ENCODE data around the gene NXPH1. TPM values are rescaled to one million over a fixed set of nuclear protein-coding genes. Genes with fewer than 3 reads are reported as not detected.
A peak's percentile ranks its signal among the peaks of the same experiment; 100 is the strongest.

Gene NXPH1
- total and polyA plus RNA-seq, 9 of the 15 experiments (the other 6 are each of a cell fraction or from before 2014, with no cell fraction given): 0.16 TPM; not detected in 8

DNA sequence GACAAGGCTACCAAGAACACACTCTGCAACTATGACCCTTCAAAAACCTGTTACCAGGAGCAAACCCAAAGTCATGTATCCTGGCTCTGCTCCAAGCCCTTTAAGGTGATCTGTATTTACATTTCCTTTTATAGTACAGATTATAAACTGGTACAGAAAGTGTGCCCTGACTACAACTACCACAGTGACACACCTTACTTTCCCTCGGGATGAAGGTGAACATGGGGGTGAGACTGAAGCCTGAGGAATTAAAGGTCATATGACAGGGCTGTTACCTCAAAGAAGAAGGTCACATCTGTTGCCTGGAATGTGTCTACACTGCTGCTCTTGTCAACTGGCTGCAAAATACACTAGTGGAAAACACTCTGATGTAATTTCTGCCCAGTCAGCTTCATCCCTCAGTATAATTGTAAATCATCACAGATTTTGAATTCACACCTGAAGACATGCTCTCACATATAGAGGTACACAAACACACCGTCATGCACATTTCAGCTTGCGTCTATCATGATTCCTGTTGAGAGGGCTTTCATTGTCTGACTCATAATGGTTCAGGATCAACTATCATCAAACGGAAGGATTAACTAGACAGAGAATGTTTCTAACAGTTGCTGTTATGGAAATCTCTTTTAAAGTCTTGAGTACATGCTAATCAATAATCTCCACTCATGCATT is 318.3 kb downstream of the NXPH1 start (continued):
- TF ChIP-seq, protein P1, sequence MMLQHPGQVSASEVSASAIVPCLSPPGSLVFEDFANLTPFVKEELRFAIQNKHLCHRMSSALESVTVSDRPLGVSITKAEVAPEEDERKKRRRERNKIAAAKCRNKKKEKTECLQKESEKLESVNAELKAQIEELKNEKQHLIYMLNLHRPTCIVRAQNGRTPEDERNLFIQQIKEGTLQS (IDR thresholded peaks at IDR 0.05): peak; percentile 56
- TF ChIP-seq, protein P1 (CRISPR knock-in tag; conservative IDR thresholded peaks at IDR 0.05): no peak
- no peak for TF ChIP-seq NR3C1 (CRISPR knock-in tag; IDR thresholded peaks at IDR 0.05)
- TF ChIP-seq, protein P2, sequence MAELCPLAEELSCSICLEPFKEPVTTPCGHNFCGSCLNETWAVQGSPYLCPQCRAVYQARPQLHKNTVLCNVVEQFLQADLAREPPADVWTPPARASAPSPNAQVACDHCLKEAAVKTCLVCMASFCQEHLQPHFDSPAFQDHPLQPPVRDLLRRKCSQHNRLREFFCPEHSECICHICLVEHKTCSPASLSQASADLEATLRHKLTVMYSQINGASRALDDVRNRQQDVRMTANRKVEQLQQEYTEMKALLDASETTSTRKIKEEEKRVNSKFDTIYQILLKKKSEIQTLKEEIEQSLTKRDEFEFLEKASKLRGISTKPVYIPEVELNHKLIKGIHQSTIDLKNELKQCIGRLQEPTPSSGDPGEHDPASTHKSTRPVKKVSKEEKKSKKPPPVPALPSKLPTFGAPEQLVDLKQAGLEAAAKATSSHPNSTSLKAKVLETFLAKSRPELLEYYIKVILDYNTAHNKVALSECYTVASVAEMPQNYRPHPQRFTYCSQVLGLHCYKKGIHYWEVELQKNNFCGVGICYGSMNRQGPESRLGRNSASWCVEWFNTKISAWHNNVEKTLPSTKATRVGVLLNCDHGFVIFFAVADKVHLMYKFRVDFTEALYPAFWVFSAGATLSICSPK (IDR thresholded peaks at IDR 0.05; ENCODE audit: borderline replicate concordance): no peak
- TF ChIP-seq RBM17 (IDR thresholded peaks at IDR 0.05; ENCODE audit: borderline replicate concordance, low read depth, low read length): no peak
- TF ChIP-seq, protein P3, sequence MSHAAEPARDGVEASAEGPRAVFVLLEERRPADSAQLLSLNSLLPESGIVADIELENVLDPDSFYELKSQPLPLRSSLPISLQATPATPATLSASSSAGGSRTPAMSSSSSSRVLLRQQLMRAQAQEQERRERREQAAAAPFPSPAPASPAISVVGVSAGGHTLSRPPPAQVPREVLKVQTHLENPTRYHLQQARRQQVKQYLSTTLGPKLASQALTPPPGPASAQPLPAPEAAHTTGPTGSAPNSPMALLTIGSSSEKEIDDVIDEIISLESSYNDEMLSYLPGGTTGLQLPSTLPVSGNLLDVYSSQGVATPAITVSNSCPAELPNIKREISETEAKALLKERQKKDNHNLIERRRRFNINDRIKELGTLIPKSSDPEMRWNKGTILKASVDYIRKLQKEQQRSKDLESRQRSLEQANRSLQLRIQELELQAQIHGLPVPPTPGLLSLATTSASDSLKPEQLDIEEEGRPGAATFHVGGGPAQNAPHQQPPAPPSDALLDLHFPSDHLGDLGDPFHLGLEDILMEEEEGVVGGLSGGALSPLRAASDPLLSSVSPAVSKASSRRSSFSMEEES (CRISPR knock-in tag; IDR thresholded peaks at IDR 0.05): no peak
- TF ChIP-seq FOXJ2 (tag; IDR thresholded peaks at IDR 0.05): 0 out of 2 replicates have a peak, but pooled peaks have one; percentile 46
- no peak for TF ChIP-seq TSC22D4 (tag; IDR thresholded peaks at IDR 0.05)
- peak; percentile 93 for TF ChIP-seq NFIC (IDR thresholded peaks at IDR 0.05)
- no peak for TF ChIP-seq ZNF589 (CRISPR knock-in tag; IDR thresholded peaks at IDR 0.05; ENCODE audit: low read depth)
- no peak for TF ChIP-seq PHF20 (IDR thresholded peaks at IDR 0.05; ENCODE audit: partially characterized antibody)
- TF ChIP-seq GATA2 (CRISPR knock-in tag; IDR thresholded peaks at IDR 0.05): no peak
- no peak for TF ChIP-seq RBM14 (IDR thresholded peaks at IDR 0.05; ENCODE audit: borderline replicate concordance, insufficient read depth, low read depth, low read length)
- TF ChIP-seq ELF1 (tag; IDR thresholded peaks at IDR 0.05): no peak
- no peak for TF ChIP-seq ETV1 (tag; conservative IDR thresholded peaks at IDR 0.05; ENCODE audit: low read depth)
- TF ChIP-seq, protein P4, sequence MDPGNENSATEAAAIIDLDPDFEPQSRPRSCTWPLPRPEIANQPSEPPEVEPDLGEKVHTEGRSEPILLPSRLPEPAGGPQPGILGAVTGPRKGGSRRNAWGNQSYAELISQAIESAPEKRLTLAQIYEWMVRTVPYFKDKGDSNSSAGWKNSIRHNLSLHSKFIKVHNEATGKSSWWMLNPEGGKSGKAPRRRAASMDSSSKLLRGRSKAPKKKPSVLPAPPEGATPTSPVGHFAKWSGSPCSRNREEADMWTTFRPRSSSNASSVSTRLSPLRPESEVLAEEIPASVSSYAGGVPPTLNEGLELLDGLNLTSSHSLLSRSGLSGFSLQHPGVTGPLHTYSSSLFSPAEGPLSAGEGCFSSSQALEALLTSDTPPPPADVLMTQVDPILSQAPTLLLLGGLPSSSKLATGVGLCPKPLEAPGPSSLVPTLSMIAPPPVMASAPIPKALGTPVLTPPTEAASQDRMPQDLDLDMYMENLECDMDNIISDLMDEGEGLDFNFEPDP (CRISPR knock-in tag; IDR thresholded peaks at IDR 0.05): no peak
